Uterus (tissue), 4 donors: ENCODE measurements around the gene ZSCAN16. TPM values are rescaled to one million over a fixed set of nuclear protein-coding genes. Genes with fewer than 3 reads are reported as not detected.
A peak's percentile ranks its signal among the peaks of the same experiment; 100 is the strongest.

Experiments
- DNase-seq, 2 donors: peaks; one replicate each; pipeline ENCODE4 v3.0.0-alpha.2; 2019 to 2020
- H3K27ac ChIP-seq, 2 donors: fragments of 200-600 bp; sonication (generic); 1 replicate in 1 of 2; 2 replicates in 1 of 2; pipeline ENCODE4 v1.5.1; 2016 to 2018
- H3K27me3 ChIP-seq, 2 donors: fragments of 200-600 bp; sonication (generic); one replicate each; pipeline ENCODE4 v1.5.1; 2018 to 2019; ENCODE audit warnings: control low read depth in 1 of 2
- H3K36me3 ChIP-seq, 2 donors: fragments of 200-600 bp; sonication (generic); one replicate each; pipeline ENCODE4 v1.5.1; 2019; ENCODE audit warnings: control low read depth in 1 of 2
- H3K4me1 ChIP-seq, 2 donors: fragments of 200-600 bp; sonication (generic); one replicate each; pipeline ENCODE4 v1.5.1; 2018 to 2019; ENCODE audit warnings: control low read depth in 1 of 2
- H3K4me3 ChIP-seq, 2 donors: fragments of 200-600 bp; sonication (generic); 1 replicate in 1 of 2; 2 replicates in 1 of 2; pipeline ENCODE4 v1.5.1; 2018 to 2019; ENCODE audit warnings: mild to moderate bottlenecking in 1 of 2
- H3K9me3 ChIP-seq, 2 donors: fragments of 200-600 bp; sonication (generic); one replicate each; pipeline ENCODE4 v1.5.1; 2019; ENCODE audit warnings: control low read depth in 1 of 2
- POLR2A ChIP-seq, 2 donors: fragments of 450-650 bp; IDR thresholded peaks; one replicate each; pipeline ENCODE4 v1.6.1; 2016; ENCODE audit warnings: antibody characterized with exemption in 2 of 2, mild to moderate bottlenecking in 1 of 2, moderate library complexity in 1 of 2
- intact Hi-C: fragments of 100-400 bp; cut with DNase I; formaldehyde crosslinking; loops from one replicate; pipeline ENCODE4 v1.15.1; 2023; ENCODE audit warnings: low total_unique reads
- total RNA-seq, 4 donors: library from RNA; depleted of rRNA in 3 of 4; stranded (reverse); fragments of >200 nt in 3 of 4; gene quantifications; one replicate each; pipeline versions ENCODE4 v1.1.0 to v1.2.4, GENCODE V29; 2014 to 2023
- TF ChIP-seq, protein P1 (sequence below), 4 experiments: fragments of 200-600 bp in 2 of 4; fragments of 450-650 bp in 2 of 4; sonication (generic) in 2 of 4; IDR thresholded peaks; one replicate each; pipeline ENCODE4 v1.5.1; 2016 to 2019; ENCODE audit warnings: antibody characterized with exemption in 4 of 4, mild to moderate bottlenecking in 2 of 4, moderate library complexity in 1 of 4
- donor health status: DM: yes; HTN: yes; CAD: no.

Gene ZSCAN16
- total RNA-seq, 4 donors from 2014 or later, result 1.8 to 7.9 (median 5.3) TPM; not detected in 1

DNA sequence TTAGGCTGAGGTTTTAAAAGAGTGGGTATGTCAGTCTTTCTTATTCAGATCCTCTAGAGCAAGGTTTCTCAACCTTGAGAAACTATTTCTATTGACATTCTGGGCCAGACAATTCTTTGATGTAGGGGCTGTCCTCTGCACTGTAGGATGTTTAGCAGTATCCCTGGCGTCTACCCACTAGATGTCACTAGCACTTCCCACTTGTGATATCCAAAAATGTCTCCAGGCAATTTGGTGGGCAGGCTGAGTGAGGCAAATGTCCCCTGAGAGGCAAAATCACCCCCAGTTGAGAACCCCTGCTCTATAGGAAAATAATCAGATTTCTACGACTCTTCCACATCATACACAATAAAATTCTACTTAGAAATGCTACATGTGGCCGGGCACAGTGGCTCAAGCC, 9.6 kb downstream of the ZSCAN16 start:
- H3K27me3 ChIP-seq, result no peaks in the 10 kb centered on the region

DNA sequence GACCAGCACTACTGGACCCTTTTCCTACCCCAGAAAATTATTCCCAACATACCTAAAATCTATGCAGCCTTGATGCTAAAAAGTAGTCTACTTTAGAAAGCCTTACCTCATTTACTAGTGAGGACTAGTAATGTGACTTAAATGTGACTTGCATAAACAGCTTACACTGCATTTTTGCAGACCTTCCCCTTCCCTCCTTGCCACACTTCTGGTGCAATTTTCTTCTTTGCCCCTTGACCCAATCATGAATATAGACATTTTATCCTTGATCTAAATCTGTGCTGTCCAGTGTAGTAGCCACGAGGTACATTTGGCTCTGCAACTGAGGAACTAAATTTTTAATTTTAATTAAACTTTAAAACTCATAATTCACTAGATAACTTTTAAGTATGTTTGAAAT, 10.3 kb downstream of the ZSCAN16 start:
- Histone ChIP-seq H3K36me3 (no peaks in the 10 kb centered on the region), H3K9me3 (no peaks in the 10 kb centered on the region), H3K27ac (no peak overlapping the region), H3K4me1 (no peaks in the 10 kb centered on the region), H3K27me3 (no peaks in the 10 kb centered on the region), H3K4me3 (no peak overlapping the region)
- no peak for DNase-seq
- no peak for TF ChIP-seq POLR2A (IDR thresholded peaks at IDR 0.05)
- TF ChIP-seq, protein P1, sequence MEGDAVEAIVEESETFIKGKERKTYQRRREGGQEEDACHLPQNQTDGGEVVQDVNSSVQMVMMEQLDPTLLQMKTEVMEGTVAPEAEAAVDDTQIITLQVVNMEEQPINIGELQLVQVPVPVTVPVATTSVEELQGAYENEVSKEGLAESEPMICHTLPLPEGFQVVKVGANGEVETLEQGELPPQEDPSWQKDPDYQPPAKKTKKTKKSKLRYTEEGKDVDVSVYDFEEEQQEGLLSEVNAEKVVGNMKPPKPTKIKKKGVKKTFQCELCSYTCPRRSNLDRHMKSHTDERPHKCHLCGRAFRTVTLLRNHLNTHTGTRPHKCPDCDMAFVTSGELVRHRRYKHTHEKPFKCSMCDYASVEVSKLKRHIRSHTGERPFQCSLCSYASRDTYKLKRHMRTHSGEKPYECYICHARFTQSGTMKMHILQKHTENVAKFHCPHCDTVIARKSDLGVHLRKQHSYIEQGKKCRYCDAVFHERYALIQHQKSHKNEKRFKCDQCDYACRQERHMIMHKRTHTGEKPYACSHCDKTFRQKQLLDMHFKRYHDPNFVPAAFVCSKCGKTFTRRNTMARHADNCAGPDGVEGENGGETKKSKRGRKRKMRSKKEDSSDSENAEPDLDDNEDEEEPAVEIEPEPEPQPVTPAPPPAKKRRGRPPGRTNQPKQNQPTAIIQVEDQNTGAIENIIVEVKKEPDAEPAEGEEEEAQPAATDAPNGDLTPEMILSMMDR (IDR thresholded peaks at IDR 0.05), result no peak
- intact Hi-C loops, result loop anchor here (10.0 kb wide), 1 partner anchor 220 kb away; no protein-coding TSS in a partner anchor

More for the DNA sequence above, 9.6 kb downstream of the ZSCAN16 start:
- DNase-seq, result no peak
- H3K27ac ChIP-seq, result no peak overlapping the region
- no peaks in the 10 kb centered on the region for H3K9me3 ChIP-seq
- H3K4me3 ChIP-seq, result no peak overlapping the region
- no peaks in the 10 kb centered on the region for H3K4me1 ChIP-seq
- no peaks in the 10 kb centered on the region for H3K36me3 ChIP-seq
- no peak for TF ChIP-seq POLR2A (IDR thresholded peaks at IDR 0.05)
- TF ChIP-seq, protein P1 (IDR thresholded peaks at IDR 0.05), result peak in 1 of 4 experiments; percentile 4
- intact Hi-C loops, result loop anchor here (10.0 kb wide), 1 partner anchor 221 kb away; no protein-coding TSS in a partner anchor

DNA sequence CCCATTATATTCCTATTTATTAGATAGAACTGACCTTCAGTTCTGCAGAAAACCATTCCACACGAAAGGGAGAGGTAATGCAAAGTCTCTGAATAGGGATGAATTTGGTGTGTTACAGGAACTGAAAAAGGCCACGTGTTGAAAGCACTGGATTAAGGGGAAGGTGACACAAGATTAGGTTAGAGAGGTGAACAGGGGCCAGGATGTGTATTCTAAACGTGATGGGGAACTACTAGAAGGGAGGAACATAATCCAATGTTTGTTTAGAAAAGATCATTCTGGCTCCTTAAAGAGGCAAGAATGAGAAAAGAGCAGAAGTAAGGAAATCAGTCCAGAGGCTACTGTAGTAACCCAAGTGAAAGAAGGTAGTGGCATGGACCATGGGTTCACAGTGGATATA, 11.0 kb downstream of the ZSCAN16 start:
- Histone ChIP-seq H3K9me3 (no peaks in the 10 kb centered on the region), H3K27ac (peak overlapping the region in 1 of 2 donors; percentile 98), H3K27me3 (no peaks in the 10 kb centered on the region), H3K4me3 (no peak overlapping the region), H3K36me3 (no peaks in the 10 kb centered on the region), H3K4me1 (no peaks in the 10 kb centered on the region)
- intact Hi-C loops, result loop anchor here (10.0 kb wide), 1 partner anchor 219 kb away; no protein-coding TSS in a partner anchor
- no peak for TF ChIP-seq POLR2A (IDR thresholded peaks at IDR 0.05)
- TF ChIP-seq, protein P1 (IDR thresholded peaks at IDR 0.05), result no peak
- no peak for DNase-seq

DNA sequence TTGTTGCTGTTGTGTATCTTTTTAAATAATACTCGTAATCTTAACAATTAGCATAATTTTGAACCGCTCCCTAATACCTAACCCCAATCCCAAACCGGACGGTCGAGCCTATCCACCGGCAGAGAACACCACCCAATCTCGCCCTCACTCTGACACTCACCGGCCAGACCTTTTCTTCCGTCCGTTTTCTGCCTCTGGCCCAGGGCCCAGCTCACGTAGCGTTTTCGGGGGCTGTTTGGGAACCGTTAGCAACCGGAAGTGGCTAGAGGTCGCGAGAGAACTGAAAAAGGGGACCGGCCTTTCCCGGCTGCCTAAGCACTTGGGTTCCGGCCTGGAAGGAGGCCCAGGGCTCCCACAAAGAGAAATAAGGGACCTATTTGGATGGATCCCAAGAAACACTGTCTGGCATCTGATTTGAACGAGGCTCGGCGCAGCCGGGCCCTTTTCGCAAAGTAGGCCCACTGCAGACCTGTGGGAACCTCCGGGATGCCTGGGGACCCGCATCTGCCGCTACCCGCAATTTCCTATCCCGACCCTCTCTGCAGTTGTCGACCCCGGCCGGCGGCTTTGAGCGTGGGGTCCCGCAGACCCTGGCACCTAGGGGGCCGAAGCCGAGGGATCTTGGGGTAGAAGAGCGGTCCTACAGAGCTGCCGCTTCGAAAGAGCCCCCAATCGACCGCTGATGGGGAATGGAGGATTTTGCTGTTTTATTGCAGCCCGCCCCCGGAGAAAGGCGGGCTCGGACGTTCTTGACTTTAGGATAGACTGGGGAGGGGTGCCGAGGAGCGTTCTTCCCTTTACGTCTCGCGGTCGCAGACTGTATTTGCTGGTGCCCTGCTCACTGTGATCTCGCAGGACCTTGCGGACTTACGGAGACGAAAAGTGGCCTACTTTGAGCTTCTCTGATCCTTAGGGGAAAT, 12.4 kb downstream of the ZSCAN16 start:
- no peaks in the 10 kb centered on the region for H3K27me3 ChIP-seq
- intact Hi-C loops, result loop anchor here (10.0 kb wide), 1 partner anchor 218 kb away; no protein-coding TSS in a partner anchor
- peak overlapping the region; percentile 82 to 93 for H3K4me3 ChIP-seq
- TF ChIP-seq, protein P1 (IDR thresholded peaks at IDR 0.05), result no peak
- TF ChIP-seq POLR2A (IDR thresholded peaks at IDR 0.05), result peak in 1 of 2 donors; percentile 27
- no peaks in the 10 kb centered on the region for H3K36me3 ChIP-seq
- H3K27ac ChIP-seq, result peak overlapping the region; percentile 98
- peak; percentile 92 to 95 for DNase-seq
- H3K9me3 ChIP-seq, result no peaks in the 10 kb centered on the region
- no peaks in the 10 kb centered on the region for H3K4me1 ChIP-seq

DNA sequence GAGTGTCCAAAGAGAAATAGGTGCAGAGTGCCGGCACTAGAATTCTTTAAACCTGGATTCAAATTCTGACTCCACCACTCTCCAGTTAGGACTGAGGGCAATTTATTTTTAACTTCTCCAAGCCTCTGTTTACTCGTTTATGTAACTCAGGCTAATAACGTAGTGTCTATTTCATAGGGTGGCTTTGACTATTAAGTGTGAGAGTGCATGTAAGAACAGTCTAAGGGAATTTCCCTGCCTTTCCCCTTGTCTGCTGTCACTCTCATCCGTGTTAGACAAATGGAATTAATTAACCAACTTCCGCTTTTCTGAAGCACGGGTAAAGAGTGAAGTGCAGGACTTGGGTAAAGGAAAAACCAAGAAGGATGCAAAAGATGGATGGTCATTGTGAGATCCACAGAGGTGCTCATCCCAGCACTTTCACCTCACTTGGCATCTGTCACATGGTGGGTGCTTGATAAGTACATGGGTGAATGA, 13.1 kb downstream of the ZSCAN16 start:
- no peak for TF ChIP-seq POLR2A (IDR thresholded peaks at IDR 0.05)
- TF ChIP-seq, protein P1 (IDR thresholded peaks at IDR 0.05), result no peak
- intact Hi-C loops, result loop anchor here (10.0 kb wide), 1 partner anchor 217 kb away; no protein-coding TSS in a partner anchor
- no peaks in the 10 kb centered on the region for H3K4me1 ChIP-seq

More for the DNA sequence above, 13.1 kb downstream of the ZSCAN16 start:
- H3K36me3 ChIP-seq, result no peaks in the 10 kb centered on the region
- H3K27me3 ChIP-seq, result no peaks in the 10 kb centered on the region
- H3K9me3 ChIP-seq, result no peaks in the 10 kb centered on the region
- peak overlapping the region; percentile 98 for H3K27ac ChIP-seq
- peak overlapping the region; percentile 82 to 93 for H3K4me3 ChIP-seq
- no peak for DNase-seq
